HG03060 (cell line): ENCODE data around the gene OR10AD1.

ENCODE experiments used
- ATAC-seq: cut with Tn5 transposase; IDR thresholded peaks from one replicate; pipeline ENCODE4 v1.9.1; 2021; ENCODE audit warnings: low read depth, moderate number of reproducible peaks; ENCODE audit not compliant: unreplicated experiment

Gene OR10AD1

GRCh38 chr12:48193623-48194022 is 9.5 kb downstream of the OR10AD1 start:
- ATAC-seq = no peak

- no peak for ATAC-seq
Measured at GRCh38 chr12:48192861-48193260, 10.2 kb downstream of the OR10AD1 start.

GRCh38 chr12:48191096-48191495 is 12.0 kb downstream of the OR10AD1 start:
- no peak for ATAC-seq

GRCh38 chr12:48189331-48190125 is 13.6 kb downstream of the OR10AD1 start:
- ATAC-seq = no peak

- no peak for ATAC-seq
Measured at GRCh38 chr12:48187916-48188695, 15.0 kb downstream of the OR10AD1 start.

GRCh38 chr12:48185181-48185919 is 17.7 kb downstream of the OR10AD1 start:
- ATAC-seq = no peak

- no peak for ATAC-seq
Measured at GRCh38 chr12:48184549-48184922, 18.6 kb downstream of the OR10AD1 start.

GRCh38 chr12:48183876-48184548 is 19.1 kb downstream of the OR10AD1 start:
- ATAC-seq = no peak

GRCh38 chr12:48183091-48183875 is 19.8 kb downstream of the OR10AD1 start, which contains the start of gene CCDC184:
TSS of gene CCDC184 (plus strand) at chr12:48183644. CDS start at chr12:48184123, 479 bp downstream.
- no peak for ATAC-seq

- no peak for ATAC-seq
Measured at GRCh38 chr12:48182631-48183030, 20.5 kb downstream of the OR10AD1 start.

- no peak for ATAC-seq
Measured at GRCh38 chr12:48180857-48181495, 22.1 kb downstream of the OR10AD1 start.

GRCh38 chr12:48180424-48180823 is 22.7 kb downstream of the OR10AD1 start:
- ATAC-seq = no peak

- ATAC-seq = no peak
Measured at GRCh38 chr12:48179466-48179865, 23.6 kb downstream of the OR10AD1 start.

- ATAC-seq = no peak
Measured at GRCh38 chr12:48177982-48178381, 25.1 kb downstream of the OR10AD1 start.

GRCh38 chr12:48176417-48176751 is 26.7 kb downstream of the OR10AD1 start:
- no peak for ATAC-seq

- no peak for ATAC-seq
Measured at GRCh38 chr12:48175613-48176416, 27.3 kb downstream of the OR10AD1 start.

GRCh38 chr12:48169011-48169410 is 34.1 kb downstream of the OR10AD1 start:
- no peak for ATAC-seq
